A673 (cell line): ENCODE measurements around the gene TENM3. TPM values are rescaled to one million over a fixed set of nuclear protein-coding genes. Genes with fewer than 3 reads are reported as not detected.
A peak's percentile ranks its signal among the peaks of the same experiment; 100 is the strongest.
"Not testable (repeated sequence)": the region's sequence is repeated elsewhere in the genome, so short reads cannot be mapped to it uniquely, and the experiment has no call there.

Experiments used
- Bru-seq: library from RNA; stranded (reverse); fragments of 400-500 nt; gene quantifications from one replicate; lab custom pipeline; 2021; lab: Mats Ljungman, UMichigan
- BruChase-seq, 2 experiments: library from RNA; stranded (reverse); fragments of 400-500 nt; gene quantifications; one replicate each; lab custom pipeline; 2021; lab: Mats Ljungman, UMichigan
- BruUV-seq: library from RNA; stranded (reverse); fragments of 400-500 nt; replicated peaks from 2 replicates; lab custom pipeline; 2021; lab: Mats Ljungman, UMichigan
- CTCF ChIA-PET: fragments of 300-600 bp; sonication (Branson Sonifier 250); formaldehyde crosslinking; loops from one replicate; lab custom pipeline; 2022; ENCODE audit warnings: antibody characterized with exemption; lab: Charles Lee
- POLR2A ChIA-PET: fragments of 300-600 bp; sonication (Branson Sonifier 250); formaldehyde crosslinking; loops from one replicate; lab custom pipeline; 2022; ENCODE audit warnings: antibody characterized with exemption; ENCODE audit not compliant: low non-redundant PET; lab: Charles Lee
- DNase-seq: peaks from one replicate; pipeline ENCODE4 v3.0.0-alpha.2; 2015; ENCODE audit warnings: low spot score
- H3K27ac ChIP-seq: fragments of 200-600 bp; sonication (generic); 2 replicates; pipeline ENCODE4 v1.5.1; 2016; ENCODE audit warnings: mixed run types, low read depth, mild to moderate bottlenecking, mixed read lengths, antibody characterized with exemption, low read length; ENCODE audit not compliant: poor library complexity, severe bottlenecking
- H3K27me3 ChIP-seq: fragments of 200-600 bp; sonication (generic); replicated peaks from 2 replicates; pipeline ENCODE4 v1.6.1; 2017; ENCODE audit warnings: mixed run types, low read depth, mild to moderate bottlenecking, mixed read lengths, antibody characterized with exemption, low read length; ENCODE audit not compliant: insufficient read depth, poor library complexity
- H3K36me3 ChIP-seq: fragments of 200-600 bp; sonication (generic); 2 replicates; pipeline ENCODE4 v1.6.1; 2016; ENCODE audit warnings: mixed run types, mild to moderate bottlenecking, mixed read lengths, antibody characterized with exemption, low read length; ENCODE audit not compliant: insufficient read depth, poor library complexity, severe bottlenecking
- H3K4me1 ChIP-seq: fragments of 200-600 bp; sonication (generic); 2 replicates; pipeline ENCODE4 v1.6.1; 2017; ENCODE audit warnings: mixed run types, mild to moderate bottlenecking, mixed read lengths, antibody characterized with exemption, low read length; ENCODE audit not compliant: insufficient read depth, poor library complexity, severe bottlenecking
- H3K4me3 ChIP-seq: fragments of 200-600 bp; sonication (generic); 2 replicates; pipeline ENCODE4 v1.5.1; 2016; ENCODE audit warnings: low read depth, mixed run types, mild to moderate bottlenecking, mixed read lengths, low read length; ENCODE audit not compliant: poor library complexity, severe bottlenecking
- H3K9me3 ChIP-seq: fragments of 200-600 bp; sonication (generic); 2 replicates; pipeline ENCODE4 v1.6.1; 2016; ENCODE audit warnings: mixed run types, low read depth, mild to moderate bottlenecking, mixed read lengths, antibody characterized with exemption, low read length; ENCODE audit not compliant: poor library complexity, severe bottlenecking
- CTCF ChIP-seq: fragments of 300-800, 200-600 bp; sonication (generic); conservative IDR thresholded peaks from 2 replicates; pipeline ENCODE4 v1.5.1; 2017; ENCODE audit warnings: low read depth, mild to moderate bottlenecking, antibody characterized with exemption, low read length, moderate library complexity, mixed read lengths
- EZH2 ChIP-seq: fragments of 200-600 bp; sonication (generic); IDR thresholded peaks from 2 replicates; pipeline ENCODE4 v1.6.1; 2017; ENCODE audit warnings: borderline replicate concordance, low read depth, mild to moderate bottlenecking, mixed read lengths, antibody characterized with exemption, low read length; ENCODE audit not compliant: poor library complexity, severe bottlenecking
- intact Hi-C: fragments of 100-400 bp; cut with micrococcal nuclease; formaldehyde crosslinking; loops from one replicate; pipeline ENCODE4 v1.10.0; 2022; ENCODE audit not compliant: unreplicated experiment
- long read RNA-seq: library from polyadenylated mRNA; stranded (forward); transcript quantifications from one replicate; pipeline ENCODE4 v2.0.0, GENCODE V29; 2022
- total RNA-seq: library from RNA; stranded (reverse); gene quantifications from 2 replicates; pipeline ENCODE4 v1.2.3, GENCODE V29; 2021

TENM3 gene
- 24.5 and 26.4 TPM in 2 replicates for total RNA-seq
- percentile 63 among the genes with signal in this experiment for Bru-seq, nascent RNA
- percentile 63 among the genes with signal in this experiment for BruChase-seq, experiment 1, labeled RNA remaining after a 2-hour chase
- BruChase-seq, experiment 2, labeled RNA remaining after a 6-hour chase, result percentile 64 among the genes with signal in this experiment
- long read RNA-seq, partial matches to known transcripts, result 8 of 17 reads
- long read RNA-seq, other reads (novel, unspliced or antisense), result 9 of 17 reads

- CTCF ChIA-PET, H3K9me3 ChIP-seq, POLR2A ChIA-PET, BruUV-seq, DNase-seq, H3K27ac ChIP-seq, intact Hi-C loops, H3K4me3 ChIP-seq, H3K27me3 ChIP-seq, H3K36me3 ChIP-seq, H3K4me1 ChIP-seq: not testable (repeated sequence)
Measured at GRCh38 chr4:182243204-182243603, at the start of gene TENM3. Gene TENM3 (plus strand): TSS chr4:182243402. CDS start chr4:182324021, 80,619 bp downstream.

GRCh38 chr4:182194091-182194824 is 48.9 kb upstream of the TENM3 start:
- intact Hi-C loops, result no loop called here
- no peak for DNase-seq
- ChIA-PET CTCF (no interaction called here), POLR2A (interaction anchor here (0.7 to 0.8 kb wide), 2 partner anchors 14 to 59 kb away, joined by 4 to 5 read pairs; no protein-coding TSS in a partner anchor)
- TF ChIP-seq CTCF, result no peak
- TF ChIP-seq EZH2, result no peak
- Histone ChIP-seq H3K27me3 (no peaks in the 10 kb centered on the region), H3K27ac (no peak overlapping the region), H3K4me1 (peaks cover 35% of the 10 kb centered on the region), H3K9me3 (no peaks in the 10 kb centered on the region), H3K36me3 (no peaks in the 10 kb centered on the region), H3K4me3 (no peak overlapping the region)
- no TSS peak for BruUV-seq

GRCh38 chr4:182197611-182198010 is 45.6 kb upstream of the TENM3 start:
- DNase-seq, result no peak
- ChIA-PET POLR2A (no interaction called here), CTCF (no interaction called here)

More at GRCh38 chr4:182197611-182198010, 45.6 kb upstream of the TENM3 start:
- no peak overlapping the region for H3K4me3 ChIP-seq
- no peak overlapping the region for H3K27ac ChIP-seq
- no peaks in the 10 kb centered on the region for H3K36me3 ChIP-seq
- H3K4me1 ChIP-seq, result peaks cover 14% of the 10 kb centered on the region
- H3K9me3 ChIP-seq, result no peaks in the 10 kb centered on the region
- BruUV-seq, result no TSS peak
- intact Hi-C loops, result no loop called here
- TF ChIP-seq EZH2, result no peak
- no peak for TF ChIP-seq CTCF
- H3K27me3 ChIP-seq, result no peaks in the 10 kb centered on the region
